OCI-LY7 (cell line): Measurements from ENCODE around the gene TMEM39B.

ENCODE experiments used
- CTCF ChIP-seq: fragments of 200-600 bp; sonication (generic); conservative IDR thresholded peaks from 2 replicates; pipeline ENCODE4 v1.5.1; 2014; ENCODE audit warnings: mild to moderate bottlenecking, antibody characterized with exemption, low read length, moderate library complexity, mixed read lengths
- EZH2phosphoT487 ChIP-seq: fragments of 200-600 bp; sonication (generic); IDR thresholded peaks from 2 replicates; pipeline ENCODE4 v1.6.1; 2018; ENCODE audit warnings: low read depth, borderline replicate concordance, mild to moderate bottlenecking, mixed run types, antibody characterized with exemption, low read length, moderate library complexity, mixed read lengths

- TF ChIP-seq CTCF (no peak), EZH2phosphoT487 (no peak)
Observed at GRCh38 chr1:32128964-32129363, 56.2 kb downstream of the TMEM39B start.
